Stimulated activated CD8-positive, alpha-beta memory T cell treated with anti-CD3 and anti-CD28 coated beads, Interleukin-4, amount 100 ng/mL, for 4 hours (primary cell): ENCODE data around the gene SAMD4B.

Source experiments
- DNase-seq, 2 donors: peaks; one replicate each; pipeline ENCODE4 v3.0.0-alpha.2; 2020; ENCODE audit warnings: low read depth in 2 of 2, low spot score in 1 of 2

Gene SAMD4B

GRCh38 chr19:39422020-39422419 lies 79.8 kb downstream of the SAMD4B start:
- no peak for DNase-seq

- DNase-seq, result no peak
These were observed 81.3 kb downstream of the SAMD4B start for GRCh38 chr19:39423258-39424086.

GRCh38 chr19:39424934-39425333 lies 82.7 kb downstream of the SAMD4B start:
- no peak for DNase-seq

GRCh38 chr19:39425744-39426143 lies 83.5 kb downstream of the SAMD4B start:
- no peak for DNase-seq

- DNase-seq, result no peak
These were observed 83.9 kb downstream of the SAMD4B start for GRCh38 chr19:39426170-39426569.

GRCh38 chr19:39427707-39428106 lies 85.5 kb downstream of the SAMD4B start:
- DNase-seq, result no peak

- no peak for DNase-seq
These were observed 86.3 kb downstream of the SAMD4B start for GRCh38 chr19:39428283-39429112.

- DNase-seq, result no peak
These were observed 88.7 kb downstream of the SAMD4B start for GRCh38 chr19:39430675-39431593.

- no peak for DNase-seq
These were observed 90.4 kb downstream of the SAMD4B start for GRCh38 chr19:39432677-39433025.

- no peak for DNase-seq
These were observed 91.4 kb downstream of the SAMD4B start for GRCh38 chr19:39433480-39434079.

- no peak for DNase-seq
These were observed 92.2 kb downstream of the SAMD4B start for GRCh38 chr19:39434123-39435076.
